ENCODE measurements around the gene TTI1. TPM values are rescaled to one million over a fixed set of nuclear protein-coding genes. Genes with fewer than 3 reads are reported as not detected.

The TTI1 gene
- total and polyA plus RNA-seq, 2 of the 13 experiments (the other 11 are each of a cell fraction or from before 2014, with no cell fraction given), result 22.9 to 39.8 TPM

DNA sequence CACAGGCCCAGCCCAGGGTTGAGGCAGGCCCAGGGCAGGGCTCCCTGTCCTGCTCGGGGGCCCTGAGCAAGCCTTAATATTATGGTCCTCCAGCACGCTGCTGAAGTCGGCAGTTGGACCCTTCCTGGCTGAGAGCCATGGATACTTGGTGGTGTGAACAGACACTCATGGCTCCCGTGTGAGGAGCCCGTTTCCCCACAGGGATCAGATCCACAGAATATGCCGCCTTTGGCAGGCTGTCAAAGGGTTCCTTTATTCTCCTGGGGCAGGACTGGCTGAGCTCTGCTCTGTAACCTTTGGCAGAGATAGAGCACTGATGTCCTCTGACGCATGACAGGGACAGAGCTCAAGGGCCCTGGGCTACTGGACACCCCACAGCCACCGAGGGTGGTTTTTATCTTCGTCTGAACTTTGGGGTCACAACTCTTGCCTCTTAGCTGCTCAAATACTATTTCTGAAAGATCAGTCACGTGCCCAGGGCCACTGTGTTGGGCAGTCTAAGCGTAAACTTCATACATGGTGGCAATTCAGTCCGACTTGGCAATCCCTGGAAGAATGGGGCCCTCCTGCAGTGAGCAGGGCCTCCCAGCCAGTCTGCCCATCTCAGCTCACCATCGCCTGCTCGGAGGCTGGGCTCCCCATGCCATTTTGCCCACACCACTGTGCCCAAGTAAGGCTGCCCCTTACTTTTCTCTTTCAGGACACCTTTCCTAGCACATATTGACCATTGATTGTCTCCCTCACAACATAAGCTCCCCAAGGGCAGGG lies 49.1 kb downstream of the TTI1 start (continued):
- TF ChIP-seq, protein P1, sequence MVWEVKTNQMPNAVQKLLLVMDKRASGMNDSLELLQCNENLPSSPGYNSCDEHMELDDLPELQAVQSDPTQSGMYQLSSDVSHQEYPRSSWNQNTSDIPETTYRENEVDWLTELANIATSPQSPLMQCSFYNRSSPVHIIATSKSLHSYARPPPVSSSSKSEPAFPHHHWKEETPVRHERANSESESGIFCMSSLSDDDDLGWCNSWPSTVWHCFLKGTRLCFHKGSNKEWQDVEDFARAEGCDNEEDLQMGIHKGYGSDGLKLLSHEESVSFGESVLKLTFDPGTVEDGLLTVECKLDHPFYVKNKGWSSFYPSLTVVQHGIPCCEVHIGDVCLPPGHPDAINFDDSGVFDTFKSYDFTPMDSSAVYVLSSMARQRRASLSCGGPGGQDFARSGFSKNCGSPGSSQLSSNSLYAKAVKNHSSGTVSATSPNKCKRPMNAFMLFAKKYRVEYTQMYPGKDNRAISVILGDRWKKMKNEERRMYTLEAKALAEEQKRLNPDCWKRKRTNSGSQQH (CRISPR knock-in tag; IDR thresholded peaks at IDR 0.05; ENCODE audit: low read depth), result no peak
- TF ChIP-seq, protein P2, sequence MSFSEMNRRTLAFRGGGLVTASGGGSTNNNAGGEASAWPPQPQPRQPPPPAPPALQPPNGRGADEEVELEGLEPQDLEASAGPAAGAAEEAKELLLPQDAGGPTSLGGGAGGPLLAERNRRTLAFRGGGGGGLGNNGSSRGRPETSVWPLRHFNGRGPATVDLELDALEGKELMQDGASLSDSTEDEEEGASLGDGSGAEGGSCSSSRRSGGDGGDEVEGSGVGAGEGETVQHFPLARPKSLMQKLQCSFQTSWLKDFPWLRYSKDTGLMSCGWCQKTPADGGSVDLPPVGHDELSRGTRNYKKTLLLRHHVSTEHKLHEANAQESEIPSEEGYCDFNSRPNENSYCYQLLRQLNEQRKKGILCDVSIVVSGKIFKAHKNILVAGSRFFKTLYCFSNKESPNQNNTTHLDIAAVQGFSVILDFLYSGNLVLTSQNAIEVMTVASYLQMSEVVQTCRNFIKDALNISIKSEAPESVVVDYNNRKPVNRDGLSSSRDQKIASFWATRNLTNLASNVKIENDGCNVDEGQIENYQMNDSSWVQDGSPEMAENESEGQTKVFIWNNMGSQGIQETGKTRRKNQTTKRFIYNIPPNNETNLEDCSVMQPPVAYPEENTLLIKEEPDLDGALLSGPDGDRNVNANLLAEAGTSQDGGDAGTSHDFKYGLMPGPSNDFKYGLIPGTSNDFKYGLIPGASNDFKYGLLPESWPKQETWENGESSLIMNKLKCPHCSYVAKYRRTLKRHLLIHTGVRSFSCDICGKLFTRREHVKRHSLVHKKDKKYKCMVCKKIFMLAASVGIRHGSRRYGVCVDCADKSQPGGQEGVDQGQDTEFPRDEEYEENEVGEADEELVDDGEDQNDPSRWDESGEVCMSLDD (CRISPR knock-in tag; IDR thresholded peaks at IDR 0.05; ENCODE audit: borderline replicate concordance), result peak; percentile 89; the same call in 1 of the 2 replicates
- peak; percentile 80 for TF ChIP-seq BHLHE40 (IDR thresholded peaks at IDR 0.05; ENCODE audit: low read length)
- TF ChIP-seq SMAD1 (CRISPR knock-in tag; IDR thresholded peaks at IDR 0.05; ENCODE audit: borderline replicate concordance, low read depth), result no peak
- no peak for TF ChIP-seq HNRNPH1 (optimal IDR thresholded peaks at IDR 0.05; ENCODE audit: low read depth, low read length)
- peak; percentile 55 for TF ChIP-seq FOXA3 (CRISPR knock-in tag; IDR thresholded peaks at IDR 0.05)
- no peak for TF ChIP-seq SOX6 (IDR thresholded peaks at IDR 0.05)
- peak; percentile 70 for TF ChIP-seq SOX6 (CRISPR knock-in tag; IDR thresholded peaks at IDR 0.05)
- TF ChIP-seq ZNF329 (CRISPR knock-in tag; IDR thresholded peaks at IDR 0.05; ENCODE audit: low read depth), result no peak
- TF ChIP-seq NFATC3 (CRISPR knock-in tag; IDR thresholded peaks at IDR 0.05), result no peak
- TF ChIP-seq, protein P3, sequence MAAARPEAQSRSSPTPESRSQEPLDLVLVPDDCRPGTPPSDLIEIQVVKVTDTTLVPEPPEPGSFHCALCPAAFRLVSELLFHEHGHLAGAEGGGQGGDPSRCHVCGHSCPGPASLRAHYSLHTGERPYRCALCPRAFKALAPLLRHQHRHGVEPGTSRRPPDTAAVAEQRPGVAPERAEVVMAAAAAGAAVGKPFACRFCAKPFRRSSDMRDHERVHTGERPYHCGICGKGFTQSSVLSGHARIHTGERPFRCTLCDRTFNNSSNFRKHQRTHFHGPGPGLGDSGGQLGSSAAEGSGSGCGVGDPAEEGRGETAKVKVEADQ (CRISPR knock-in tag; IDR thresholded peaks at IDR 0.05; ENCODE audit: borderline replicate concordance), result peak; percentile 62; the same call in 1 of the 2 replicates
- TF ChIP-seq RXRA (CRISPR knock-in tag; IDR thresholded peaks at IDR 0.05), result peak; percentile 96
- no peak for TF ChIP-seq MBD4 (IDR thresholded peaks at IDR 0.05; ENCODE audit: borderline replicate concordance, low read length)
- TF ChIP-seq, protein P4, sequence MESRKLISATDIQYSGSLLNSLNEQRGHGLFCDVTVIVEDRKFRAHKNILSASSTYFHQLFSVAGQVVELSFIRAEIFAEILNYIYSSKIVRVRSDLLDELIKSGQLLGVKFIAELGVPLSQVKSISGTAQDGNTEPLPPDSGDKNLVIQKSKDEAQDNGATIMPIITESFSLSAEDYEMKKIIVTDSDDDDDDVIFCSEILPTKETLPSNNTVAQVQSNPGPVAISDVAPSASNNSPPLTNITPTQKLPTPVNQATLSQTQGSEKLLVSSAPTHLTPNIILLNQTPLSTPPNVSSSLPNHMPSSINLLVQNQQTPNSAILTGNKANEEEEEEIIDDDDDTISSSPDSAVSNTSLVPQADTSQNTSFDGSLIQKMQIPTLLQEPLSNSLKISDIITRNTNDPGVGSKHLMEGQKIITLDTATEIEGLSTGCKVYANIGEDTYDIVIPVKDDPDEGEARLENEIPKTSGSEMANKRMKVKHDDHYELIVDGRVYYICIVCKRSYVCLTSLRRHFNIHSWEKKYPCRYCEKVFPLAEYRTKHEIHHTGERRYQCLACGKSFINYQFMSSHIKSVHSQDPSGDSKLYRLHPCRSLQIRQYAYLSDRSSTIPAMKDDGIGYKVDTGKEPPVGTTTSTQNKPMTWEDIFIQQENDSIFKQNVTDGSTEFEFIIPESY (CRISPR knock-in tag; IDR thresholded peaks at IDR 0.05), result 0 out of 2 replicates have a peak, but pooled peaks have one; percentile 20
- no peak for TF ChIP-seq HCFC1 (IDR thresholded peaks at IDR 0.05; ENCODE audit: low read depth, low read length)
- no peak for TF ChIP-seq ZNF773 (CRISPR knock-in tag; IDR thresholded peaks at IDR 0.05; ENCODE audit: borderline replicate concordance)
- TF ChIP-seq CHCHD3 (CRISPR knock-in tag; IDR thresholded peaks at IDR 0.05), result no peak
- peak; percentile 86 for TF ChIP-seq GATAD2A (CRISPR knock-in tag; IDR thresholded peaks at IDR 0.05)
- TF ChIP-seq ZNF335 (CRISPR knock-in tag; IDR thresholded peaks at IDR 0.05), result no peak
- TF ChIP-seq, protein P5, sequence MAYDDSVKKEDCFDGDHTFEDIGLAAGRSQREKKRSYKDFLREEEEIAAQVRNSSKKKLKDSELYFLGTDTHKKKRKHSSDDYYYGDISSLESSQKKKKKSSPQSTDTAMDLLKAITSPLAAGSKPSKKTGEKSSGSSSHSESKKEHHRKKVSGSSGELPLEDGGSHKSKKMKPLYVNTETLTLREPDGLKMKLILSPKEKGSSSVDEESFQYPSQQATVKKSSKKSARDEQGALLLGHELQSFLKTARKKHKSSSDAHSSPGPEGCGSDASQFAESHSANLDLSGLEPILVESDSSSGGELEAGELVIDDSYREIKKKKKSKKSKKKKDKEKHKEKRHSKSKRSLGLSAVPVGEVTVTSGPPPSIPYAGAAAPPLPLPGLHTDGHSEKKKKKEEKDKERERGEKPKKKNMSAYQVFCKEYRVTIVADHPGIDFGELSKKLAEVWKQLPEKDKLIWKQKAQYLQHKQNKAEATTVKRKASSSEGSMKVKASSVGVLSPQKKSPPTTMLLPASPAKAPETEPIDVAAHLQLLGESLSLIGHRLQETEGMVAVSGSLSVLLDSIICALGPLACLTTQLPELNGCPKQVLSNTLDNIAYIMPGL (CRISPR knock-in tag; IDR thresholded peaks at IDR 0.05; ENCODE audit: borderline replicate concordance in 1 of 2, low read depth in 1 of 2), result no peak; a peak in 1 of 4 replicates
- TF ChIP-seq ZNF530 (CRISPR knock-in tag; IDR thresholded peaks at IDR 0.05; ENCODE audit: low read depth), result no peak
- TF ChIP-seq MIXL1 (CRISPR knock-in tag; IDR thresholded peaks at IDR 0.05), result 0 out of 2 replicates have a peak, but pooled peaks have one; percentile 14

Data from HepG2 (cell line).